HG03342 (cell line): ENCODE results near the gene KLF3.

Experiments used
- ATAC-seq: cut with Tn5 transposase; IDR thresholded peaks from one replicate; pipeline ENCODE4 v1.9.1; 2021; ENCODE audit warnings: mild to moderate bottlenecking, moderate library complexity; ENCODE audit not compliant: unreplicated experiment

The KLF3 gene

DNA sequence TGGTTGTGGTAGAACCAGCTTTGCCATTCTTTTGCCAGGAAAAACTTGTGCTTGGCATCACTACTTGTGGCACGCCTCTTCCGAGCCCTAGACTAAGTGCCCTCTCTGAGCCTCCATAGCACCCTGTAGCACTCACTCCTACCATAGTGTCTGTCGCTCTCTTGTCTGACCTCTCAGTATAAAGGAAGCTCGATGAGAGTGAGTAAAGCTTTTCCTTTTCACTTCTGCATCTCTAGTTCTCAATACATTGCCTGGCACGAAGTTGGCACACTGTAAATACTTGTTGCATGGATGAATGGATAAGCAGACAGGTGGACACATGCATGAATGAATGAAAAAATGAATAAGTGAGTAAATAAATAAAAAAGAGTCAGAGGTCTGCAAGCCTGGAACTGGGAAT lies 70.4 kb downstream of the KLF3 start:
- no peak for ATAC-seq

DNA sequence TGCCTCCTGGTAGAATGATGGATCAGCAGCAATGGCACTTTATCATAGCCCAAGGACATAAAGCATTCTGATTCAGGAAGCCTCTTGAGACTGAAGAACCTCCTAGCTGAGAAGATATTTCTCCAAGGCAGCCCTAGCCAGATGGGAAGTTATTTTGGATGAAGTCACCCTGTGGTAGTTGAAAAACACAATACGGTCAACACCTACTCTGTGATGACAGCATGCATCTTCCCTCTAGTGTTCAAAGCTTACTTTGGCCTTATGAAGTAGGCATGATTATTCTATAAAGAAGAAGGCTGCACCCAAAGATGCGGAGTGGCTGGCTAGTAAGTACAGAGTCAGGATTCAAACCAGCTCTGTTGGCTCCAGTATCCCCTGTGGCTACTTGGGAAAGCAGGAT lies 70.9 kb downstream of the KLF3 start:
- no peak for ATAC-seq

DNA sequence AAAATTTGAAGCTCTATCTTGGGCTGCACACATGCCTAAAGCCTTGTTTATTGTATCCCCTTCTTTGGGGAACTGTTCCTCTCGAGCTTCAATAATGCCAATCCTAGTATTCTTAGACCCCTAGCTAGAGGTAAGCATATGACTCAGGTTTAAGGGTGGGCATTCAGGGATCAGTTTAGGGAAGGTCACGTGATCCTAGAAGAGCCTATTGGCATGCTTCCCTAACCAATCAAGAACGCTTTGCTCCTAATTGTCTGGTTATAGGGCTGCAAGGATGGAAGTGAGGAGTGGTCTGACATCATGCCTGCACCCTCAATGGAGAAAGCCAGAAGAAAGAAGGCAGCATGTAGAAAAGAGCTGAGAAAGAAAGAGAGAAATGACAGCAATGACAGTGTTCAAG lies 71.9 kb downstream of the KLF3 start:
- no peak for ATAC-seq

DNA sequence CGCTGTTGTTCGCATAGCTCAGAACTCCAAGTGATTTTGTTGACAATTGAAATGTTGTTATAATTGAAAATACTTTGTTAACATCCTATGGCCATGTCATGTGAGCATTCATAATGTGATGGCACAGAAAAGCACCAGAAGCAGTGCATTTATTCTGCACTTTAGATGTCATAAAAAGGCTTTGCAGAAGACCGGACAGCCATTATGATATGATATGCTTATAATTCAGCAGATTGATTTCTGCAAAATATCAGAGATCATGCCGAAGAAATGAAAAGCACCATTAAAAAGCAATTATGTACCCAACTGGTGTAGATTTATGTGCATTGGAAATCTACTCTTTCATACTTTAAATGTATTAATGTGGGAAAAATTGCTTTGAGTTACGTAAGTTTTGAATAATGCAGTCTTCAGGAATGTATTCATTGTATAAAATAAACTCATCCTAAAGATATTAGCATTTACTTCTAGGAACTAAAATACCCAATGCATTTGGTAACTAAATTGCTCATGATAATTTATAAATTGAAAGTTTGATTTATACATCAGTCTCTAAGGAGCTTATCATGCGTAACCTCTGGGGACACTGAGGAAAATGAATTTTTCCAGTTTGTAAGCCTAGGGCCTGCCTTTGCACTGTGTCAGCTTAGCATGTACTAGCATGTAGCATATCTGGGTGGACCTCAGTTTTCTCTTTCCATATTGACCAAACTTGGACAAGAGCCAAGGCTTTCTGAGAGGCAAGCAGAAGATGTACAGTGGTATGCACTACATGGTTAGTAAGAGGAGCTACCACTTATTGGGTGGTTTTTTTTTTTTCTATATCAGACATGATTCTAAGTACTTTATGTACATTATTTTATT lies 75.2 kb downstream of the KLF3 start:
- no peak for ATAC-seq

DNA sequence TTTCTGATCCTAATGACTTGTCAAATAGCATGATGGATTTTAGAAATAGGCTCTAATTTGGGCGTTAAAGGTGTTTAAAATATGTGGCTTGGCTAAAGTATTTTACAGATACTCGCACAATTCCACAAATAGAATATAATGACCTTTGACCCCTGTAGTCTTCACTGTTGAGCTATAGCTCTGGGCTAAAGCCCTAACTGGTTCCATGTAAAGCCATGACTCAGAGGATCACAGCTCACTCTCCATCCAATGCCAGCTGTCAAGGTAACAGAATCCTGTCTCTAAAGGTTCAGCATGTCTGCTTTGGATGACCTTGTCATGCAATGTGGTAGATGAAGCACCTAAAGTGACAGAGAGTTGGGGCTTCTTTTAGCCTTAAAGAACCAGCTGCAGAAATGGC lies 76.3 kb downstream of the KLF3 start:
- ATAC-seq, result no peak

DNA sequence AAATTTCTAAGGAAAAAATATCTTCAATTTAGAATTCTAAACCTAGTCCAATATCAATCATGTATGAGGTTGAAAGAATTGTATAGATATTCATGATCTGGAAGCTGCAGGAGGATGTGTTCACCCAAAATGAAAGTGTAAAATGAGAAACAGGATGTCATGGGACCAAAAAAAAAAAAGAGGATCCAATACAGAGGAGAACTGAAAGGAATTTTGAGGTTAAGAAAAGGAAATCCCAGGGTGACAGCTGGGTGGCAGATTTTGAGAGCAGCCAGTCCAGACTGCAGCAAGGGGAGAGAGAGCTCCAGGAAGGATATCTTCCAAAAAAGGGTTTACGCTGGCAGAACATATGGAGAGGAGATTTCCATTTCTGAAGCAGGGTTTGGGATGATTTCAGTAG lies 79.9 kb downstream of the KLF3 start:
- no peak for ATAC-seq

DNA sequence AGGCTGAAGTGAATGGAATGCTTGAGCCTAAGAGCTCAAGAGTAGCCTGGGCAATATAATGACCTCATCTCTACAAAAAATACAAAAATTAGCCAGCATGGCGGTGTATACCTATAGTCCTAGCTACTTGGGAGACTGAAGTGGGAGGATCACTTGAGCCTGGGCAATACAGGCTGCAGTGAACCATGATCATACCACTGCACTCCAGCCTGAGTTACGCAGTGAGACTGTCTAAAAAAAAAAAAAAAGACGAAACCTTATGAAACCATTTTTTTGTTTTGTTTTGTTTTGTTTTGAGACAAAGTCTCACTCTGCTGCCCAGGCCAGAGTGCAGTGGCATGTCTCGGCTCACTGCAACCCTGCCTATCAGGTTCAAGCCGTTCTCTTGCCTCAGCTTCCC lies 81.9 kb downstream of the KLF3 start:
- no peak for ATAC-seq

DNA sequence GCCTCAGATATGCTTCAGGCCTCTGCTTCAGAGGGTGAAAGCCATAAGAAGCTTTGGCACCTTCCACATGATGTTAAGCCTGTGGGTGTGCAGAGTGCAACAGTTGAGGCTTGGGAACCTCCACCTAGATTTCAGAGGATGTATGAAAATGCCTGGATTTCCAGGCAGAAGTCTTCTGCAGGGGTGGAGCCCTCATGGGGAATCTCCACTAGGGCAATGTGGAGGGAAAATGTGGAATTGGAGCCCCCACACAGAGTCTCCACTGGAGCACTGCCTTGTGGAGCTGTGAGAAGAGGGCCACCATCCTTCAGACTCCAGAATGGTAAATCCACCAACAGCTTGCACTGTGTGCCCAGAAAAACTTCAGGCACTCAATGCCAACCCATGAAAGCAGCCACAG lies 83.6 kb downstream of the KLF3 start:
- no peak for ATAC-seq

DNA sequence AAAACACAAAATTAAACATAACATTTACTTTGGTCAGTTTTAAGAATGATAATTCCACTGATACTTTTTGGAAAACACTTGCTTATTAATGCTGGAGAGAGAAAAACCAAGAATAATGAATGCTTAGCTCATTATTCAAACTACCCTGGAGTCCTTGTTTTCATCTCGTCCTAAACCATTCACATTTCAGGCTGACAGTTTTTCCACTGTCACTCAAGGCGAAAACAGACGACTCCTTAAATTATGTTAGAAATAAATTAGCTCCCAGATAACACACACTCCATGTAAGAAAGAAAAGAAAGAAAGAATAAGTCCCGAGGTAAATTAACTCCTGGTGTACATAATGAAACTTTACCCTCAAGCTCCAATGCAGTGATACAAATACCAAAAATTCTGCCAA lies 85.3 kb downstream of the KLF3 start:
- no peak for ATAC-seq
